DND-41 (cell line): ENCODE measurements around the gene ST7.

Experiments
- CTCF ChIP-seq: IDR thresholded peaks from 2 replicates; pipeline ENCODE4 v1.5.1; 2012; ENCODE audit warnings: borderline replicate concordance, low read length, moderate library complexity, mild to moderate bottlenecking; ENCODE audit not compliant: poor library complexity, severe bottlenecking; ENCODE audit errors: extremely low read depth
- EZH2 ChIP-seq: IDR thresholded peaks from 3 replicates; pipeline ENCODE4 v1.6.1; 2012; ENCODE audit warnings: borderline replicate concordance, low read depth, mild to moderate bottlenecking, moderate library complexity, low read length, inconsistent platforms; ENCODE audit not compliant: severe bottlenecking

- no peak for TF ChIP-seq CTCF
- TF ChIP-seq EZH2 = no peak
Measured at GRCh38 chr7:117188376-117188775, 235.1 kb downstream of the ST7 start.
